NCI-H345 treated with DMSO at 0.1 percent for 48 hours (cell line): ENCODE data around the gene HK3.

Experiments used
- DNase-seq: peaks from one replicate; lab custom pipeline; 2025; ENCODE audit not compliant: unreplicated experiment; lab: John Stamatoyannopoulos, UW

The HK3 gene

GRCh38 chr5:176851380-176851779 lies 47.8 kb downstream of the HK3 start:
- no peak for DNase-seq

- DNase-seq, result no peak
Measured at GRCh38 chr5:176850371-176851245, 48.5 kb downstream of the HK3 start.

- no peak for DNase-seq
Measured at GRCh38 chr5:176849611-176850227, 49.4 kb downstream of the HK3 start.

- no peak for DNase-seq
Measured at GRCh38 chr5:176848651-176849050, 50.5 kb downstream of the HK3 start.

- DNase-seq, result no peak
Measured at GRCh38 chr5:176847726-176848290, 51.3 kb downstream of the HK3 start.

- DNase-seq, result no peak
Measured at GRCh38 chr5:176847148-176847547, 52.0 kb downstream of the HK3 start.

GRCh38 chr5:176846335-176847140 lies 52.6 kb downstream of the HK3 start:
- DNase-seq, result no peak

GRCh38 chr5:176845392-176845713 lies 53.8 kb downstream of the HK3 start:
- no peak for DNase-seq

- DNase-seq, result peak; percentile 67
Measured at GRCh38 chr5:176844706-176845391, 54.3 kb downstream of the HK3 start.

GRCh38 chr5:176844281-176844680 lies 54.9 kb downstream of the HK3 start:
- DNase-seq, result no peak

GRCh38 chr5:176843673-176844072 lies 55.5 kb downstream of the HK3 start:
- no peak for DNase-seq

- DNase-seq, result no peak
Measured at GRCh38 chr5:176837707-176838115, 61.4 kb downstream of the HK3 start.

GRCh38 chr5:176836811-176837706 lies 62.1 kb downstream of the HK3 start:
- DNase-seq, result no peak

- no peak for DNase-seq
Measured at GRCh38 chr5:176835918-176836317, 63.2 kb downstream of the HK3 start.

- DNase-seq, result no peak
Measured at GRCh38 chr5:176833286-176833685, 65.9 kb downstream of the HK3 start.

GRCh38 chr5:176832162-176832561 lies 67.0 kb downstream of the HK3 start:
- DNase-seq, result no peak

- DNase-seq, result no peak
Measured at GRCh38 chr5:176831425-176831824, 67.7 kb downstream of the HK3 start.

GRCh38 chr5:176830995-176831423 lies 68.1 kb downstream of the HK3 start:
- no peak for DNase-seq
